GM18909 (cell line): ENCODE data around the gene BZW1.
A peak's percentile ranks its signal among the peaks of the same experiment; 100 is the strongest.

Experiments
- ATAC-seq: cut with Tn5 transposase; IDR thresholded peaks from one replicate; pipeline ENCODE4 v1.9.1; 2021; ENCODE audit warnings: mild to moderate bottlenecking; ENCODE audit not compliant: unreplicated experiment, poor library complexity

The BZW1 gene

GRCh38 chr2:200811333-200812121 lies at the start of gene BZW1:
TSS of gene BZW1 (plus strand) at chr2:200811910. CDS start at chr2:200813218, 1,308 bp downstream.
- ATAC-seq = peak; percentile 87

DNA sequence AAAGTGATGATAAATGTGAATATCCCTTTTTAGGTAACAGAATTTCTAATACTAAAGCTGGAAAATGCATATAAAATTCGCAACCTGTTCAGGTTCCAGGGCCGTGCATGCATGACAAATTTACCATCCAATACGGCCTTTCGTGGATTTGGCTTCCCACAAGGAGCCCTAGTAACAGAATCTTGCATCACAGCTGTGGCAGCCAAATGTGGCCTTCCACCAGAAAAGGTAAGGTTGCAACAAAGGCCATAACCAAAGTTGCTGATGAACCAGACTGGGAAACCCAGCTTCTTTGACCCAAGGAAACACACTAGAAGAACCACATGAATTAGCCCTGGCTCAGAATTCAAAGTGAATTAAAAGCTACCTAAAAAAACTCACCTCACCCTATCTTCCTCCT lies 49.6 kb upstream of the BZW1 start:
- ATAC-seq = no peak

GRCh38 chr2:200763422-200763821 lies 48.3 kb upstream of the BZW1 start:
- ATAC-seq = no peak

DNA sequence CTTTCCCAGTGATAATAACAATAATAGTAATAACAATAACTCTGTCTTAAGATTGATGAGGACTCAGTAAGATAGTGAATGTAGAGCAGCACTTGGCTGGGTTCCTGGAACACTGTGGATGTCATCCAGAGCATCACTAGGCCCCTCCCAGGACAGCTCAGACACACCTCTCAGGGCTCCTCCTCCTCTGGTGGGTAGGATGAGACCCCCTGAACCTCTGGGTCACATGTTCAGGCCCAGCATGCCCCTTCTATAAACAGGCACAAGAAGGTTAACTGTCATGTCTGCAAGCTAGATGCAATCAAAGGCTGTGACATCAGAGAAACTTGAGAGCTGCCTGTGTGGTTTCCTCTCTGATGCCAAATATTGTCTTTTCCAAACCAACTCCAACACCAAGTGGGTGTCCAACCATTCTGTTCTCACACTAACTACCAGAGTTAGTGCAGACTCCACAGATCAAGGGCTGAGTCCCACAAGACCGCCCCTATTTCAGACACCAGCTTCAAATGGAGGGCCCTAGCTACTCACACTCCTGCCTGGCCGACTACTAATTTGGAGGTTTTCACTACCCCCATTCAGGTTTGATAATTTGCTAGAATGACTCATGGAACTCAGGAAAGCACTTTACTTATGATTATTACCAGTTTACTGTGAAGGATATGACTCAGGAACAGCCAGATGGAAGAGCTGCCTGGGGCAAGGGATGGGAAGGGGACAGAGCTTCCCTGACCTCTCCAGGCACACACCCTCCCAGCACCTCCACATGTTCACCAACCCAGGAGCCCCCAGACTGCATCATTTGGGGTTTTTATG lies 46.4 kb upstream of the BZW1 start:
- peak; percentile 55 for ATAC-seq

- ATAC-seq = no peak
These were observed 45.6 kb upstream of the BZW1 start for GRCh38 chr2:200765995-200766660.

- ATAC-seq = no peak
These were observed 44.4 kb upstream of the BZW1 start for GRCh38 chr2:200767111-200767885.

- no peak for ATAC-seq
These were observed 40.9 kb upstream of the BZW1 start for GRCh38 chr2:200770847-200771246.

- no peak for ATAC-seq
These were observed 39.1 kb upstream of the BZW1 start for GRCh38 chr2:200772620-200773019.

GRCh38 chr2:200773083-200773482 lies 38.6 kb upstream of the BZW1 start:
- ATAC-seq = no peak

GRCh38 chr2:200774920-200775319 lies 36.8 kb upstream of the BZW1 start:
- ATAC-seq = no peak

- ATAC-seq = no peak
These were observed 34.4 kb upstream of the BZW1 start for GRCh38 chr2:200777275-200777674.

DNA sequence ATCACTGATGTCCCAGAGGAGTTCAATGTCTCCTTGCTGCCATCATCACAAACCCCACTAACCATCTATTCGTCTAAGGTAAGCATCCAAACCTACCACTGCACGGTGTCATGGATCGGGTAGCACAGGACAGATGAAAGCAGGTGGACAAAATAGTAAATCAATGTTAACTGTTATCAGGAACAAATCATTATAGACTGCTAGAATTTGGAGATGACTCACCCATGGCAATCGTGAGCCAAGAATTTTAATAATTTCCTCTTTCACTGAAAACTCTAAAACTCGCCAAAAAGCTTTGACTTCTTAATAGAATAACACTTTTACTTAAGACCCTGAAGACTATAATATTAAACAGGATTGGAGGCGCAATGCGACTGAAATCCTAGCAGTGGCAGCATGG lies 33.7 kb upstream of the BZW1 start:
- no peak for ATAC-seq

GRCh38 chr2:200779214-200779613 lies 32.5 kb upstream of the BZW1 start:
- ATAC-seq = no peak

DNA sequence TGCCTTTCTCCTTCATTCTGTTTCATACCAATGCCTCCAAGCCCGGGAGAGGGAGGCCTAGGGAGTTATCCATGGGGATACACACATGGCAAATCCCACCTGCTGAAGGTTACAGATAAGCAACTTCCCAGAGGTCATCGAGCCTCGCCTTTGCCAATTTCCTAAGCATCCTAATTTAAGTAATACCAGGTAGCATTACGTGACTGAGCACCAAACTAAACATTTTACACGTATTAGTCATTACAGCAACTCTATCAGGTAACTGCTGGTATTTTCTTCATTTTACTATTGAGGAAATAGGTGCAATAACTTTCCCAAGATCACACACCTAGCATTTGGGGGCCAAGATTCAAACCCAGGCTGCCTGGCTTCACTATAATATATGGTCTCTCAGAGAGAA lies 30.1 kb upstream of the BZW1 start:
- no peak for ATAC-seq

DNA sequence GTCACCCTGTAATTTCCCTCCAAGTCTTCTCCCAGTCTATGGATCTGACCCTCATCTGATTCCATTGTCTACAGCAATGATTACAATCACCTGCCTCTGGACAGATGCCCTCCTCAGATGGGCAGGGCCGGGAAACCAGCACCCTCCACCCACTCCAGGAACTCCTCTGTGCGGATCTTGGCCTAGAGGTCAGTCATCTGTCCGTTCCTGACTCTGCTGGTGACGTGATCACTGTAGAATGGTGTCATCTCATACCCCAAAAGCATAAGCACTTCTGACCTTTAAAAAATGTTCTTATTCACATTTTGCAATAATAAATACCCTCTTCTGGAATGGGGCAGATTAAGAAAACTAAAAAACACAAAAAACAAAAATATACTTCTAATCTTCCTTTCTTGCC lies 29.5 kb upstream of the BZW1 start:
- no peak for ATAC-seq

GRCh38 chr2:200784215-200784614 lies 27.5 kb upstream of the BZW1 start:
- no peak for ATAC-seq

DNA sequence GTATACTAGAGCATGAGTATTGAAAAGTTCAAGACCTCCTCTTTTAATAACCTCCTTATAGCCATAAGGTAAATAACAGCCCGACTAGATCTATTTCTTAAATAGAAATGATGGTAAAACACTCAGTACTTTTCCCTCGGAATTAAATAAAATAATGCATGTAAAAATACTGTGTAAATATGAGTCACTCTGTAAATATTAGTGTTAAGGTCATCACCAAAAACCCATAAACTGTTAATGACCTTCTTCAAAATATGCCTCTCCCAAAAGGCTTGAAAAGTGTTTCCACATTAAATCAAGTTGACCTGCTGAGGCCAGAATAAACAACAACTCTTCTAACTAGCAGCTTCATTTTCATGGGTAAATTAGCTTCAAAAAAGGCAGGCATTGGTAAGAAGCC lies 25.3 kb upstream of the BZW1 start:
- no peak for ATAC-seq

- ATAC-seq = no peak
These were observed 24.9 kb upstream of the BZW1 start for GRCh38 chr2:200786826-200787225.

GRCh38 chr2:200787351-200788120 lies 24.2 kb upstream of the BZW1 start:
- no peak for ATAC-seq
